IMR-90 (cell line): ENCODE results near the gene CNNM2. TPM values are rescaled to one million over a fixed set of nuclear protein-coding genes. Genes with fewer than 3 reads are reported as not detected.

ENCODE experiments used
- ATAC-seq: fragments of 200-7000 bp; cut with Tn5 transposase; 2 replicates; pipeline ENCODE4 v1.9.1; 2020; ENCODE audit warnings: low read depth, mild to moderate bottlenecking, moderate library complexity
- BruUV-seq: library from RNA; stranded (reverse); fragments of 400-500 nt; replicated peaks from 2 replicates; lab custom pipeline; 2021; lab: Mats Ljungman, UMichigan
- CTCF ChIA-PET: fragments of 300-600 bp; formaldehyde crosslinking; extraction: SDS; loops from one replicate; lab custom pipeline; 2021; ENCODE audit warnings: antibody characterized with exemption; lab: Yijun Ruan, JAX
- POLR2A ChIA-PET: fragments of 300-600 bp; sonication (Branson Sonifier 250); formaldehyde crosslinking; loops from one replicate; lab custom pipeline; 2022; ENCODE audit warnings: antibody characterized with exemption; ENCODE audit not compliant: unreplicated experiment; lab: Charles Lee
- DNase-seq: peaks from one replicate; pipeline ENCODE4 v3.0.0; 2013
- H2AFZ ChIP-seq: replicated peaks from 2 replicates; pipeline ENCODE3; 2013; ENCODE audit warnings: low read length, mild to moderate bottlenecking; ENCODE audit not compliant: poor library complexity
- H2AK5ac ChIP-seq: 2 replicates; pipeline ENCODE4 v1.6.1; 2013; ENCODE audit warnings: low read depth, low read length, inconsistent platforms
- H2AK9ac ChIP-seq: replicated peaks from 2 replicates; pipeline ENCODE3; 2013; ENCODE audit warnings: mild to moderate bottlenecking, low read depth, low read length, moderate library complexity; ENCODE audit not compliant: poor library complexity
- H2BK120ac ChIP-seq: 2 replicates; pipeline ENCODE4 v1.6.1; 2013; ENCODE audit warnings: low read depth, low read length, inconsistent platforms
- H2BK15ac ChIP-seq: 3 replicates; pipeline ENCODE4 v1.6.1; 2013; ENCODE audit warnings: low read depth, low read length, inconsistent platforms
- H2BK20ac ChIP-seq: 2 replicates; pipeline ENCODE4 v1.6.1; 2013; ENCODE audit warnings: low read depth, mild to moderate bottlenecking, inconsistent platforms, low read length, moderate library complexity
- H2BK5ac ChIP-seq: 2 replicates; pipeline ENCODE4 v1.6.1; 2013; ENCODE audit warnings: mild to moderate bottlenecking, low read depth, low read length, inconsistent platforms; ENCODE audit not compliant: poor library complexity, severe bottlenecking
- H3K14ac ChIP-seq: replicated peaks from 2 replicates; pipeline ENCODE4 v1.6.1; 2013; ENCODE audit warnings: low read depth, low read length, inconsistent platforms
- H3K18ac ChIP-seq: 2 replicates; pipeline ENCODE4 v1.6.1; 2013; ENCODE audit warnings: low read depth, low read length, control low read depth
- H3K23ac ChIP-seq: 2 replicates; pipeline ENCODE4 v1.6.1; 2013; ENCODE audit warnings: low read depth, low read length, inconsistent platforms
- H3K27ac ChIP-seq: 2 replicates; pipeline ENCODE4 v1.5.1; 2013; ENCODE audit warnings: mild to moderate bottlenecking, control low read depth, low read length; ENCODE audit not compliant: insufficient read depth
- H3K27me3 ChIP-seq: 2 replicates; pipeline ENCODE4 v1.6.1; 2013; ENCODE audit warnings: low read length; ENCODE audit not compliant: control insufficient read depth, insufficient read depth
- H3K36me3 ChIP-seq: 2 replicates; pipeline ENCODE4 v1.6.1; 2013; ENCODE audit warnings: low read length, mixed read lengths; ENCODE audit not compliant: control insufficient read depth, insufficient read depth
- H3K4ac ChIP-seq: 2 replicates; pipeline ENCODE4 v1.6.1; 2013; ENCODE audit warnings: low read depth, low read length, inconsistent platforms
- H3K4me1 ChIP-seq: 2 replicates; pipeline ENCODE4 v1.6.1; 2013; ENCODE audit warnings: low read length, mixed read lengths; ENCODE audit not compliant: control insufficient read depth, insufficient read depth
- H3K4me2 ChIP-seq: 2 replicates; pipeline ENCODE4 v1.6.1; 2013; ENCODE audit warnings: low read depth, mild to moderate bottlenecking, control low read depth, low read length, moderate library complexity
- H3K4me3 ChIP-seq: 2 replicates; pipeline ENCODE4 v1.5.1; 2013; ENCODE audit warnings: low read depth, mild to moderate bottlenecking, control low read depth, low read length, moderate library complexity; ENCODE audit not compliant: insufficient read depth
- H3K56ac ChIP-seq: 2 replicates; pipeline ENCODE4 v1.6.1; 2013; ENCODE audit warnings: low read length, inconsistent platforms; ENCODE audit not compliant: insufficient read depth; ENCODE audit errors: extremely low read depth
- H3K79me1 ChIP-seq, 2 experiments: 2 replicates each; pipeline ENCODE4 v1.6.1; 2013; ENCODE audit warnings: low read length in 2 of 2, inconsistent platforms in 1 of 2, low read depth in 1 of 2
- H3K9ac ChIP-seq: 2 replicates; pipeline ENCODE4 v1.6.1; 2013; ENCODE audit warnings: low read depth, low read length, control low read depth
- H3K9me1 ChIP-seq: 2 replicates; pipeline ENCODE4 v1.6.1; 2013; ENCODE audit warnings: low read length, inconsistent platforms; ENCODE audit not compliant: insufficient read depth
- H3K9me3 ChIP-seq: 2 replicates; pipeline ENCODE4 v1.6.1; 2013; ENCODE audit warnings: low read length; ENCODE audit not compliant: control insufficient read depth, insufficient read depth
- H4K20me1 ChIP-seq: 2 replicates; pipeline ENCODE4 v1.6.1; 2013; ENCODE audit warnings: low read length, inconsistent platforms; ENCODE audit not compliant: insufficient read depth
- H4K5ac ChIP-seq: 2 replicates; pipeline ENCODE4 v1.6.1; 2013; ENCODE audit warnings: mild to moderate bottlenecking, low read depth, low read length, control low read depth
- H4K8ac ChIP-seq, 2 experiments: 2 replicates each; pipeline ENCODE4 v1.6.1; 2013; ENCODE audit warnings: low read depth in 2 of 2, low read length in 2 of 2, control low read depth in 1 of 2, inconsistent platforms in 1 of 2
- H4K91ac ChIP-seq: 2 replicates; pipeline ENCODE4 v1.6.1; 2013; ENCODE audit warnings: low read depth, low read length, inconsistent platforms; ENCODE audit not compliant: insufficient read depth
- BHLHE40 ChIP-seq: fragments of 150-350 bp; IDR thresholded peaks from 2 replicates; pipeline ENCODE4 v1.6.1; 2016; ENCODE audit warnings: mild to moderate bottlenecking, low read depth, low read length
- CHD1 ChIP-seq: IDR thresholded peaks from 2 replicates; pipeline ENCODE4 v1.6.1; 2012; ENCODE audit warnings: low read depth, low read length, improper control_type of control experiment
- ELK1 ChIP-seq: fragments of 150-350 bp; IDR thresholded peaks from 2 replicates; pipeline ENCODE4 v1.6.1; 2016; ENCODE audit warnings: low read depth, mild to moderate bottlenecking, low read length, moderate library complexity, borderline replicate concordance
- MAFK ChIP-seq: IDR thresholded peaks from 2 replicates; pipeline ENCODE4 v1.6.1; 2012; ENCODE audit warnings: low read depth, low read length, improper control_type of control experiment
- MAZ ChIP-seq: IDR thresholded peaks from 2 replicates; pipeline ENCODE4 v1.6.1; 2012; ENCODE audit warnings: low read depth, mild to moderate bottlenecking, low read length, improper control_type of control experiment, moderate library complexity, borderline replicate concordance
- MXI1 ChIP-seq: IDR thresholded peaks from 2 replicates; pipeline ENCODE4 v1.6.1; 2012; ENCODE audit warnings: low read depth, mild to moderate bottlenecking, low read length, moderate library complexity, borderline replicate concordance
- NFE2L2 ChIP-seq: fragments of 150-350 bp; IDR thresholded peaks from 2 replicates; pipeline ENCODE4 v1.6.1; 2016; ENCODE audit warnings: low read depth, mild to moderate bottlenecking, low read length
- POLR2A ChIP-seq: IDR thresholded peaks from 2 replicates; pipeline ENCODE4 v1.6.1; 2012; ENCODE audit warnings: mild to moderate bottlenecking, low read depth, low read length
- RAD21 ChIP-seq: IDR thresholded peaks from 2 replicates; pipeline ENCODE4 v1.6.1; 2012; ENCODE audit warnings: low read length, improper control_type of control experiment
- RCOR1 ChIP-seq: IDR thresholded peaks from 2 replicates; pipeline ENCODE4 v1.6.1; 2012; ENCODE audit warnings: mild to moderate bottlenecking, low read length, improper control_type of control experiment; ENCODE audit not compliant: insufficient replicate concordance
- RFX5 ChIP-seq: IDR thresholded peaks from 2 replicates; pipeline ENCODE4 v1.8.0; 2012; ENCODE audit warnings: low read depth, mild to moderate bottlenecking, low read length, moderate library complexity
- SMC3 ChIP-seq: fragments of 150-350 bp; IDR thresholded peaks from 2 replicates; pipeline ENCODE4 v1.6.1; 2016; ENCODE audit warnings: low read depth, mild to moderate bottlenecking, antibody characterized with exemption, low read length, moderate library complexity
- USF2 ChIP-seq: fragments of 150-350 bp; IDR thresholded peaks from 2 replicates; pipeline ENCODE4 v1.6.1; 2017; ENCODE audit warnings: mild to moderate bottlenecking, antibody characterized with exemption, low read length, low read depth
- WGBS, 2 experiments: methylation state at CpG; one replicate each; pipeline versions ENCODE4 v1.1.5 to v1.1.7; 2013; ENCODE audit warnings: missing lambda C conversion rate in 2 of 2; ENCODE audit not compliant: insufficient read length in 1 of 2; ENCODE audit errors: extremely low coverage in 2 of 2; 5-methylcytosine and 5-hydroxymethylcytosine counted together
- dilution Hi-C: fragments of 300-500 bp; cut with HindIII; formaldehyde crosslinking; loops from one replicate; pipeline ENCODE4 v1.14.3; 2018; ENCODE audit warnings: low sequenced_read_pairs; ENCODE audit not compliant: unreplicated experiment
- in situ Hi-C: fragments of 300-500 bp; cut with MboI; formaldehyde crosslinking; loops from 3 replicates; pipeline ENCODE4 v1.14.3; 2019; ENCODE audit warnings: low sequenced_read_pairs, inconsistent platforms, mixed read lengths
- intact Hi-C: fragments of 100-400 bp; cut with micrococcal nuclease; formaldehyde crosslinking; loops from 2 replicates; pipeline ENCODE4 v1.10.0; 2022
- polyA plus RNA-seq, 3 experiments: library from polyadenylated mRNA; depleted of rRNA; stranded (reverse); fragments of >200 nt; gene quantifications; 2 replicates each; pipeline ENCODE4 v1.2.3, GENCODE V29; 2012; ENCODE audit warnings: low replicate concordance in 1 of 3
- total RNA-seq: library from RNA; depleted of rRNA; stranded (reverse); fragments of >200 nt; gene quantifications from 2 replicates; pipeline ENCODE4 v1.2.3, GENCODE V29; 2012
- TF ChIP-seq, protein P1 (sequence below): conservative IDR thresholded peaks from 2 replicates; pipeline ENCODE4 v1.5.1; 2012; ENCODE audit warnings: mild to moderate bottlenecking, low read depth, low read length, improper control_type of control experiment

Gene CNNM2
- total and polyA plus RNA-seq, 2 of the 4 experiments (the other 2 are of a cell fraction) = 4.7 to 5.6 TPM

DNA sequence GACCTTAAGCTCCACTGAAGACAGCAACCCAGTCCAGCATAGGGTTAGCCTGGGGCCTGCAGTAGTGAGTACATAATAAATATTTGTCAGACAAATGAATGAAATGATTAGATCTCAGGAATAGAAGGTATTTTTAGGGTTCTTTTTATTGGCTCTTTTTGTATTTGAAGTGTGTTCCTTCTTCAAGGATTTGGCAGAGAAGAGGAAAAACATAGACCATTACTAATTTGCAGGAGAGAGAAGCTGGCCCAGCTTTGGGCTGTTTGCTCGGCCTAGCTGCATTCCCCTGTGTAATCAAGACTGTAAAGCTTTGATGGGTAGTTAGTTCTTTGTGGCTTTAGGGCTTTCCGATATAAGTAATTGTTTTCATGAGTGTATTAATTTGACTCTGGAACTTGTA is 64.2 kb downstream of the CNNM2 start:
- Histone ChIP-seq H4K91ac (no peak overlapping the region), H3K18ac (no peak overlapping the region), H4K20me1 (peaks cover 4% of the 10 kb centered on the region; the same call in 1 of the 2 replicates), H3K23ac (no peak overlapping the region), H2AK5ac (no peak overlapping the region), H3K27ac (no peak overlapping the region), H2BK5ac (no peak overlapping the region), H2BK15ac (no peak overlapping the region), H4K5ac (no peak overlapping the region), H3K4me3 (no peak overlapping the region), H3K9me1 (peaks cover 12% of the 10 kb centered on the region), H3K9ac (no peak overlapping the region), H3K14ac (no peak overlapping the region), H3K27me3 (no peaks in the 10 kb centered on the region), H3K36me3 (no peaks in the 10 kb centered on the region), H3K4me1 (peaks cover 3% of the 10 kb centered on the region; the same call in 1 of the 2 replicates), H2AFZ (no peak overlapping the region), H2BK120ac (no peak overlapping the region), H3K4me2 (no peak overlapping the region), H2BK20ac (no peak overlapping the region), H2AK9ac (no peak overlapping the region), H3K9me3 (no peaks in the 10 kb centered on the region), H4K8ac (no peak overlapping the region), H3K56ac (no peak overlapping the region), H3K79me1 (peaks cover 21 to 56% of the 10 kb centered on the region in 2 experiments), H3K4ac (no peak overlapping the region)
- POLR2A ChIA-PET = no interaction called here
- TF ChIP-seq RFX5 (no peak), NFE2L2 (no peak), SMC3 (no peak), BHLHE40 (no peak), MAZ (no peak), RCOR1 (no peak), MXI1 (no peak), USF2 (no peak), POLR2A (no peak), RAD21 (no peak), MAFK (no peak), ELK1 (no peak), CHD1 (no peak)
- TF ChIP-seq, protein P1, sequence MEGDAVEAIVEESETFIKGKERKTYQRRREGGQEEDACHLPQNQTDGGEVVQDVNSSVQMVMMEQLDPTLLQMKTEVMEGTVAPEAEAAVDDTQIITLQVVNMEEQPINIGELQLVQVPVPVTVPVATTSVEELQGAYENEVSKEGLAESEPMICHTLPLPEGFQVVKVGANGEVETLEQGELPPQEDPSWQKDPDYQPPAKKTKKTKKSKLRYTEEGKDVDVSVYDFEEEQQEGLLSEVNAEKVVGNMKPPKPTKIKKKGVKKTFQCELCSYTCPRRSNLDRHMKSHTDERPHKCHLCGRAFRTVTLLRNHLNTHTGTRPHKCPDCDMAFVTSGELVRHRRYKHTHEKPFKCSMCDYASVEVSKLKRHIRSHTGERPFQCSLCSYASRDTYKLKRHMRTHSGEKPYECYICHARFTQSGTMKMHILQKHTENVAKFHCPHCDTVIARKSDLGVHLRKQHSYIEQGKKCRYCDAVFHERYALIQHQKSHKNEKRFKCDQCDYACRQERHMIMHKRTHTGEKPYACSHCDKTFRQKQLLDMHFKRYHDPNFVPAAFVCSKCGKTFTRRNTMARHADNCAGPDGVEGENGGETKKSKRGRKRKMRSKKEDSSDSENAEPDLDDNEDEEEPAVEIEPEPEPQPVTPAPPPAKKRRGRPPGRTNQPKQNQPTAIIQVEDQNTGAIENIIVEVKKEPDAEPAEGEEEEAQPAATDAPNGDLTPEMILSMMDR = no peak
- BruUV-seq = no TSS peak
- WGBS, 2 experiments = no CpG with 5 or more reads among the region's 2 CpGs
- dilution Hi-C loops (no loop called here), intact Hi-C loops (no loop called here), in situ Hi-C loops (no loop called here)
- CTCF ChIA-PET = no interaction called here
- ATAC-seq (no peak), DNase-seq (no peak)
